Astrocyte of the spinal cord (primary cell): ENCODE results near the gene GALNT18.

Experiments
- DNase-seq: peaks from one replicate; pipeline ENCODE4 v3.0.0; 2011; ENCODE audit warnings: low read depth, low spot score
- H3K4me3 ChIP-seq: 2 replicates; pipeline ENCODE4 v1.5.1; 2011; ENCODE audit warnings: low read depth, mild to moderate bottlenecking, low read length, moderate library complexity
- in situ Hi-C: cut with HindIII; loops from 2 replicates; pipeline ENCODE4 v1.10.0; 2017; ENCODE audit warnings: low sequenced_read_pairs
- TF ChIP-seq, protein P1 (sequence below): IDR thresholded peaks from 2 replicates; pipeline ENCODE4 v1.5.1; 2012; ENCODE audit warnings: low read depth, mild to moderate bottlenecking, low read length, inconsistent platforms

GALNT18 gene

DNA sequence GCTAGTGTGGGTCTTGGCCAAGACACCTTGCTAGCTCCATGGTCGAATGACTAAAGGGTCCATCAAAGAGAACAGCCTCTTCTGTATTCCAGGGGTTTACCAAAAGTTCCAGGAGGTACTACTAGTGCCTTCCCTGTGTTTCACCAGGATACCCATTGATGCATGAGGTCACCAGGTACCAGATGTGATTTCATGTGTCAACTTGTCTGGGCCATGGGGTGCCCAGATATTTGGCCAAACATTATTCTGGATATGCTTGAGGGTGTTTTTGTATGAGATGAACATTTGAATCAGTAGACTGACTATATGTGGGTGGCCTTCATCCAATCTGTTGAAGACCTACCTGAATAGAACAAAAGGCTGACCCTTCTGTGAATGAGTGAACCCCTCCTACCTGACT lies 92.8 kb downstream of the GALNT18 start:
- no peak for DNase-seq
- TF ChIP-seq, protein P1, sequence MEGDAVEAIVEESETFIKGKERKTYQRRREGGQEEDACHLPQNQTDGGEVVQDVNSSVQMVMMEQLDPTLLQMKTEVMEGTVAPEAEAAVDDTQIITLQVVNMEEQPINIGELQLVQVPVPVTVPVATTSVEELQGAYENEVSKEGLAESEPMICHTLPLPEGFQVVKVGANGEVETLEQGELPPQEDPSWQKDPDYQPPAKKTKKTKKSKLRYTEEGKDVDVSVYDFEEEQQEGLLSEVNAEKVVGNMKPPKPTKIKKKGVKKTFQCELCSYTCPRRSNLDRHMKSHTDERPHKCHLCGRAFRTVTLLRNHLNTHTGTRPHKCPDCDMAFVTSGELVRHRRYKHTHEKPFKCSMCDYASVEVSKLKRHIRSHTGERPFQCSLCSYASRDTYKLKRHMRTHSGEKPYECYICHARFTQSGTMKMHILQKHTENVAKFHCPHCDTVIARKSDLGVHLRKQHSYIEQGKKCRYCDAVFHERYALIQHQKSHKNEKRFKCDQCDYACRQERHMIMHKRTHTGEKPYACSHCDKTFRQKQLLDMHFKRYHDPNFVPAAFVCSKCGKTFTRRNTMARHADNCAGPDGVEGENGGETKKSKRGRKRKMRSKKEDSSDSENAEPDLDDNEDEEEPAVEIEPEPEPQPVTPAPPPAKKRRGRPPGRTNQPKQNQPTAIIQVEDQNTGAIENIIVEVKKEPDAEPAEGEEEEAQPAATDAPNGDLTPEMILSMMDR: no peak
- in situ Hi-C loops: no loop called here

GRCh38 chr11:11525283-11525682 lies 96.5 kb downstream of the GALNT18 start:
- in situ Hi-C loops: no loop called here
- DNase-seq: no peak
- no peak overlapping the region for H3K4me3 ChIP-seq
- TF ChIP-seq, protein P1: no peak

More for the DNA sequence above, 92.8 kb downstream of the GALNT18 start:
- no peak overlapping the region for H3K4me3 ChIP-seq

GRCh38 chr11:11524436-11525061 lies 97.3 kb downstream of the GALNT18 start:
- no peak for DNase-seq
- TF ChIP-seq, protein P1: no peak
- in situ Hi-C loops: no loop called here
- no peak overlapping the region for H3K4me3 ChIP-seq

GRCh38 chr11:11522591-11522990 lies 99.2 kb downstream of the GALNT18 start:
- DNase-seq: no peak
- H3K4me3 ChIP-seq: no peak overlapping the region
- in situ Hi-C loops: no loop called here
- TF ChIP-seq, protein P1: no peak

DNA sequence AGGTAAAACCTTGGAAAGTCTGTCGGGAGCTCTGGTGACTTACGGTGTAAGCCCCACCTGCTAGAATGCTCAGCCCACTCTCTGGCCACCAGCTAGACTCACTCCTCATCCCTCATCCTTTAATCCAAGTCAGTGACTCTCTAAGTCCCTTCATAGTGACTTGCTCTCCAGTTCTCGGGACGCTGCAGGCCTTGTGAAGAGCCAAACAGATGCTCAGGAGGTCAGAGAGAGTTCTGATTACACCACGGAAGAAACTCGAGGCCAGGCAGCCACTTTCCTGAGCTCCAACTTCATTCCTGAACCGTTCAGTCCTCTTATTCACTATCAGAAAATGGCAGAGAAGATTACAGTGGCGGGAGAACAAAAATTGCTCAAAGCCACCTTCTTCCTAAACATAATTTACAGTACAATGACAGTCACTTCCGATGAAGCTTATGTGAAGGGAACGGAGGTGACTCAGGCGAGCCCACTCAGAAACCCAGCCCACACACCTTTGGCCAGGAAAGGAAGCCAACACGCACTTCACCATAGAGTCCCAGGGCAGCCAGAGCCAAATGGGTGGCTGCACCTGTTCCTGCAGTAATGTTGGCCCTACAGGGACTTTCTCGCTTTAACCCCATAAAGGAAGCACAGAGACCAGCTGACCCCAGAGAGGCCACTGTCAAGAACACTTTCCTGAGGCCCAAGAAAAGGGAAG lies 100.4 kb downstream of the GALNT18 start:
- DNase-seq: no peak
- in situ Hi-C loops: no loop called here
- no peak overlapping the region for H3K4me3 ChIP-seq
- TF ChIP-seq, protein P1: no peak

GRCh38 chr11:11520231-11521015 lies 101.4 kb downstream of the GALNT18 start:
- H3K4me3 ChIP-seq: no peak overlapping the region
- in situ Hi-C loops: no loop called here

More at GRCh38 chr11:11520231-11521015, 101.4 kb downstream of the GALNT18 start:
- TF ChIP-seq, protein P1: no peak
- no peak for DNase-seq
